H9 (cell line): Measurements from ENCODE around the gene SLC4A2. TPM values are rescaled to one million over a fixed set of nuclear protein-coding genes. Genes with fewer than 3 reads are reported as not detected.
A peak's percentile ranks its signal among the peaks of the same experiment; 100 is the strongest.

Experiments
- DNase-seq: peaks from one replicate; pipeline ENCODE4 v3.0.0-alpha.2; 2017
- H2AFZ ChIP-seq: one replicate; pipeline ENCODE4 v1.6.1; 2013; ENCODE audit warnings: mild to moderate bottlenecking, low read length, control low read depth, moderate library complexity
- H2AK5ac ChIP-seq: 2 replicates; pipeline ENCODE4 v1.6.1; 2013; ENCODE audit warnings: low read length, control low read depth, mixed read lengths; ENCODE audit not compliant: insufficient read length
- H2BK120ac ChIP-seq: one replicate; pipeline ENCODE4 v1.6.1; 2013; ENCODE audit warnings: low read depth, mild to moderate bottlenecking, low read length, control low read depth, inconsistent platforms; ENCODE audit not compliant: poor library complexity, severe bottlenecking
- H2BK12ac ChIP-seq: 2 replicates; pipeline ENCODE4 v1.6.1; 2013; ENCODE audit warnings: low read length, control low read depth, mixed read lengths, low read depth; ENCODE audit not compliant: insufficient read length
- H2BK15ac ChIP-seq: 2 replicates; pipeline ENCODE4 v1.6.1; 2013; ENCODE audit warnings: low read depth, low read length, control low read depth
- H2BK20ac ChIP-seq: one replicate; pipeline ENCODE4 v1.6.1; 2013; ENCODE audit warnings: low read depth, mild to moderate bottlenecking, low read length, control low read depth, inconsistent platforms; ENCODE audit not compliant: poor library complexity, severe bottlenecking
- H2BK5ac ChIP-seq: 2 replicates; pipeline ENCODE4 v1.6.1; 2013; ENCODE audit warnings: low read length, control low read depth, mixed read lengths; ENCODE audit not compliant: insufficient read length
- H3K14ac ChIP-seq: 2 replicates; pipeline ENCODE4 v1.6.1; 2013; ENCODE audit warnings: low read length, control low read depth; ENCODE audit not compliant: insufficient read depth
- H3K18ac ChIP-seq: 2 replicates; pipeline ENCODE4 v1.6.1; 2013; ENCODE audit warnings: low read depth, mild to moderate bottlenecking, mixed read lengths, low read length, control low read depth; ENCODE audit not compliant: insufficient read length
- H3K23ac ChIP-seq: 2 replicates; pipeline ENCODE4 v1.6.1; 2013; ENCODE audit warnings: low read length, control low read depth, mixed read lengths, low read depth; ENCODE audit not compliant: insufficient read length
- H3K23me2 ChIP-seq: 2 replicates; pipeline ENCODE4 v1.6.1; 2013; ENCODE audit warnings: low read depth, mild to moderate bottlenecking, mixed read lengths, low read length, control low read depth; ENCODE audit not compliant: insufficient read length, poor library complexity, severe bottlenecking
- H3K27ac ChIP-seq: 2 replicates; pipeline ENCODE4 v1.5.1; 2013; ENCODE audit warnings: low read length, control low read depth, mixed read lengths, low read depth; ENCODE audit not compliant: insufficient read length
- H3K27me3 ChIP-seq: 2 replicates; pipeline ENCODE4 v1.6.1; 2013; ENCODE audit warnings: low read length, control low read depth, inconsistent platforms; ENCODE audit not compliant: insufficient read depth
- H3K4ac ChIP-seq: 2 replicates; pipeline ENCODE4 v1.6.1; 2013; ENCODE audit warnings: low read depth, mild to moderate bottlenecking, control low read depth, inconsistent platforms, low read length, moderate library complexity
- H3K4me1 ChIP-seq: 2 replicates; pipeline ENCODE4 v1.6.1; 2013; ENCODE audit warnings: low read length, control low read depth, inconsistent platforms; ENCODE audit not compliant: insufficient read depth
- H3K4me2 ChIP-seq: 2 replicates; pipeline ENCODE4 v1.6.1; 2013; ENCODE audit warnings: low read length, control low read depth, mixed read lengths; ENCODE audit not compliant: insufficient read length, insufficient read depth
- H3K56ac ChIP-seq: 2 replicates; pipeline ENCODE4 v1.6.1; 2013; ENCODE audit warnings: low read depth, mild to moderate bottlenecking, mixed read lengths, low read length, control low read depth; ENCODE audit not compliant: insufficient read length
- H3K79me1 ChIP-seq: 2 replicates; pipeline ENCODE4 v1.6.1; 2013; ENCODE audit warnings: low read depth, mild to moderate bottlenecking, moderate library complexity, low read length, control low read depth, inconsistent platforms; ENCODE audit not compliant: insufficient read depth, poor library complexity, severe bottlenecking
- H3K79me2 ChIP-seq: 2 replicates; pipeline ENCODE4 v1.6.1; 2013; ENCODE audit warnings: low read length, control low read depth, inconsistent platforms; ENCODE audit not compliant: insufficient read depth
- H3K9ac ChIP-seq: 2 replicates; pipeline ENCODE4 v1.6.1; 2013; ENCODE audit warnings: low read length, control low read depth, mixed read lengths; ENCODE audit not compliant: insufficient read length; ENCODE audit errors: extremely low read depth
- H3K9me3 ChIP-seq: one replicate; pipeline ENCODE4 v1.6.1; 2013; ENCODE audit warnings: low read depth, low read length, inconsistent platforms; ENCODE audit not compliant: control insufficient read depth
- H3T11ph ChIP-seq: one replicate; pipeline ENCODE4 v1.6.1; 2013; ENCODE audit warnings: mild to moderate bottlenecking, low read length, control low read depth, inconsistent platforms
- H4K20me1 ChIP-seq: one replicate; pipeline ENCODE4 v1.6.1; 2013; ENCODE audit not compliant: control insufficient read depth, insufficient read length, insufficient read depth
- H4K5ac ChIP-seq: 2 replicates; pipeline ENCODE4 v1.6.1; 2013; ENCODE audit warnings: low read depth, mild to moderate bottlenecking, mixed read lengths, low read length, control low read depth; ENCODE audit not compliant: insufficient read length
- H4K8ac ChIP-seq: replicated peaks from 2 replicates; pipeline ENCODE4 v1.6.1; 2013; ENCODE audit warnings: low read length, control low read depth, mixed read lengths, low read depth; ENCODE audit not compliant: insufficient read length
- H4K91ac ChIP-seq: 2 replicates; pipeline ENCODE4 v1.6.1; 2013; ENCODE audit warnings: low read depth, mild to moderate bottlenecking, moderate library complexity, mixed read lengths, low read length, control low read depth; ENCODE audit not compliant: insufficient read length
- H3K27ac Mint-ChIP-seq, 3 experiments: 2 replicates in 2 of 3; 3 replicates in 1 of 3; pipeline ENCODE4 v1.8.0; 2020 to 2021; ENCODE audit warnings: mixed read lengths in 3 of 3, mild to moderate bottlenecking in 1 of 3, moderate library complexity in 1 of 3
- H3K27me3 Mint-ChIP-seq: 2 replicates; pipeline ENCODE4 v1.8.0; 2021; ENCODE audit warnings: low read depth, mild to moderate bottlenecking, moderate library complexity, mixed read lengths
- H3K36me3 Mint-ChIP-seq, 3 experiments: 2 replicates in 2 of 3; 3 replicates in 1 of 3; pipeline ENCODE4 v1.8.0; 2020 to 2021; ENCODE audit warnings: low read depth in 3 of 3, mixed read lengths in 3 of 3; ENCODE audit not compliant: insufficient read depth in 1 of 3
- H3K4me1 Mint-ChIP-seq, 2 experiments: 2 replicates each; pipeline ENCODE4 v1.8.0; 2020; ENCODE audit warnings: mixed read lengths in 2 of 2
- H3K4me3 Mint-ChIP-seq, 2 experiments: 2 replicates in 1 of 2; 3 replicates in 1 of 2; pipeline ENCODE4 v1.8.0; 2020 to 2021; ENCODE audit warnings: mild to moderate bottlenecking in 2 of 2, mixed read lengths in 2 of 2, moderate library complexity in 1 of 2
- H3K9me3 Mint-ChIP-seq, 2 experiments: 2 replicates in 1 of 2; 3 replicates in 1 of 2; pipeline ENCODE4 v1.8.0; 2020; ENCODE audit warnings: mild to moderate bottlenecking in 2 of 2, mixed read lengths in 2 of 2, moderate library complexity in 1 of 2
- CTCF ChIP-seq: fragments of 200-600 bp; sonication (generic); conservative IDR thresholded peaks from 3 replicates; pipeline ENCODE4 v1.8.0; 2021; ENCODE audit warnings: antibody characterized with exemption, mild to moderate bottlenecking
- WGBS: extraction: QIAGEN DNeasy Blood & Tissue Kit; methylation state at CpG from one replicate; pipeline ENCODE4 v1.1.7; 2013; ENCODE audit warnings: missing lambda C conversion rate, low lambda C conversion rate, mixed read lengths; ENCODE audit not compliant: insufficient read length; ENCODE audit errors: extremely low coverage; 5-methylcytosine and 5-hydroxymethylcytosine counted together
- total RNA-seq: library from RNA; stranded (reverse); gene quantifications from 2 replicates; pipeline ENCODE4 v1.2.1, GENCODE V29; 2021

SLC4A2 gene
- total RNA-seq, 1 experiment from 2014 or later: 136 TPM

GRCh38 chr7:151045967-151046366 is 13.4 kb upstream of the SLC4A2 start:
- Histone ChIP-seq H4K20me1 (no peaks in the 10 kb centered on the region), H3K18ac (no peak overlapping the region)
- WGBS: no CpG with 5 or more reads among the region's 9 CpGs

More at GRCh38 chr7:151045967-151046366, 13.4 kb upstream of the SLC4A2 start:
- H2BK12ac ChIP-seq: no peak overlapping the region
- no peaks in the 10 kb centered on the region for H3K4me1 ChIP-seq
- Mint-ChIP-seq H3K27me3 (peaks cover 38% of the 10 kb centered on the region), H3K27ac (peak overlapping the region in 1 of 3 experiments; percentile 55; a peak in 1 of 7 replicates), H3K9me3 (no peaks in the 10 kb centered on the region; a peak in 1 of 5 replicates), H3K36me3 (no peaks in the 10 kb centered on the region; a peak in 1 of 7 replicates), H3K4me3 (no peak overlapping the region), H3K4me1 (no peaks in the 10 kb centered on the region)
- no peaks in the 10 kb centered on the region for H3K23me2 ChIP-seq
- no peak for DNase-seq
- H3T11ph ChIP-seq: no peak overlapping the region
- no peak overlapping the region for H4K91ac ChIP-seq
- no peak overlapping the region for H4K5ac ChIP-seq
- no peak overlapping the region for H2BK5ac ChIP-seq
- H3K9me3 ChIP-seq: no peaks in the 10 kb centered on the region
- H3K27ac ChIP-seq: no peak overlapping the region
- no peak overlapping the region for H2BK120ac ChIP-seq
- no peak overlapping the region for H3K23ac ChIP-seq
- no peak overlapping the region for H2BK15ac ChIP-seq
- H2AFZ ChIP-seq: no peak overlapping the region
- H3K27me3 ChIP-seq: peaks cover 6% of the 10 kb centered on the region; the same call in 1 of the 2 replicates
- no peak overlapping the region for H3K4ac ChIP-seq
- H2BK20ac ChIP-seq: no peak overlapping the region
- no peaks in the 10 kb centered on the region for H3K79me2 ChIP-seq
- H2AK5ac ChIP-seq: no peak overlapping the region
- H4K8ac ChIP-seq: no peak overlapping the region
- H3K4me2 ChIP-seq: no peak overlapping the region
- TF ChIP-seq CTCF: no peak
- no peak overlapping the region; the same call in 1 of the 2 replicates for H3K14ac ChIP-seq
- H3K79me1 ChIP-seq: no peaks in the 10 kb centered on the region
- H3K9ac ChIP-seq: no peak overlapping the region
- H3K56ac ChIP-seq: no peak overlapping the region
